CD4-positive, CD25-positive, alpha-beta regulatory T cell (primary cell): Measurements from ENCODE around the gene MED13L. TPM values are rescaled to one million over a fixed set of nuclear protein-coding genes. Genes with fewer than 3 reads are reported as not detected.

Source experiments
- ATAC-seq, 2 donors: fragments of 150-1000 bp; cut with Tn5 transposase; one replicate each; pipeline ENCODE4 v1.10.0; 2021; ENCODE audit warnings: low read depth in 2 of 2, moderate number of reproducible peaks in 2 of 2, moderate library complexity in 1 of 2
- DNase-seq, 3 donors: peaks; one replicate each; pipeline versions ENCODE4 v3.0.0 to v3.0.0-alpha.2; 2012 to 2022; ENCODE audit warnings: mixed read lengths in 1 of 3
- H3K27ac ChIP-seq: one replicate; pipeline ENCODE4 v1.7.0; 2013; ENCODE audit warnings: mild to moderate bottlenecking, low read length; ENCODE audit not compliant: insufficient read depth, poor library complexity, severe bottlenecking
- H3K27me3 ChIP-seq: one replicate; pipeline ENCODE4 v1.7.0; 2013; ENCODE audit warnings: low read length; ENCODE audit not compliant: control insufficient read depth, insufficient read depth
- H3K36me3 ChIP-seq: one replicate; pipeline ENCODE4 v1.7.0; 2013; ENCODE audit warnings: mild to moderate bottlenecking, low read length, moderate library complexity; ENCODE audit not compliant: control insufficient read depth, insufficient read depth
- H3K4me1 ChIP-seq: 2 replicates; pipeline ENCODE4 v1.7.0; 2013; ENCODE audit warnings: mild to moderate bottlenecking, low read length; ENCODE audit not compliant: insufficient read depth, control insufficient read depth, poor library complexity, severe bottlenecking
- H3K4me3 ChIP-seq: one replicate; pipeline ENCODE4 v1.7.0; 2013; ENCODE audit warnings: low read depth, mild to moderate bottlenecking, low read length, moderate library complexity
- H3K9me3 ChIP-seq, 2 experiments: 1 replicate in 1 of 2; 2 replicates in 1 of 2; pipeline ENCODE4 v1.7.0; 2013; ENCODE audit warnings: low read length in 2 of 2, mild to moderate bottlenecking in 1 of 2, moderate library complexity in 1 of 2; ENCODE audit not compliant: control insufficient read depth in 2 of 2
- H3K27ac Mint-ChIP-seq, 3 donors: one replicate each; pipeline ENCODE4 v1.8.0; 2020 to 2022; ENCODE audit warnings: mild to moderate bottlenecking in 3 of 3, mixed read lengths in 3 of 3, moderate library complexity in 2 of 3
- H3K27me3 Mint-ChIP-seq: one replicate; pipeline ENCODE4 v1.8.0; 2022; ENCODE audit warnings: mild to moderate bottlenecking, mixed read lengths
- H3K36me3 Mint-ChIP-seq: one replicate; pipeline ENCODE4 v1.8.0; 2020; ENCODE audit warnings: mixed read lengths
- H3K4me1 Mint-ChIP-seq, 4 donors: one replicate each; pipeline ENCODE4 v1.8.0; 2020 to 2022; ENCODE audit warnings: mixed read lengths in 4 of 4, mild to moderate bottlenecking in 1 of 4
- H3K4me3 Mint-ChIP-seq, 4 donors: one replicate each; pipeline ENCODE4 v1.8.0; 2020 to 2022; ENCODE audit warnings: mild to moderate bottlenecking in 4 of 4, mixed read lengths in 4 of 4, moderate library complexity in 3 of 4
- H3K9me3 Mint-ChIP-seq, 7 donors: one replicate each; pipeline ENCODE4 v1.8.0; 2020 to 2022; ENCODE audit warnings: mixed read lengths in 7 of 7, mild to moderate bottlenecking in 3 of 7, moderate library complexity in 2 of 7
- polyA plus RNA-seq, 4 donors: library from polyadenylated mRNA; unstranded; fragments of 300-500 nt; fragmentation: Illumina TruSeq; gene quantifications; one replicate each; pipeline ENCODE4 v1.2.3, GENCODE V29; 2021
- total RNA-seq: library from RNA; stranded (reverse); gene quantifications from one replicate; pipeline ENCODE4 v1.2.3, GENCODE V29; 2022

Gene MED13L
- total and polyA plus RNA-seq, 5 donors from 2014 or later, result 4.5 to 179 (median 7.0) TPM

GRCh38 chr12:116011217-116011616 lies 266.3 kb downstream of the MED13L start:
- H3K4me1 Mint-ChIP-seq, result peaks cover 0 to 8% (median 1%) of the 10 kb centered on the region in 4 donors
- H3K4me3 ChIP-seq, result no peak overlapping the region
- peaks cover 82% of the 10 kb centered on the region for H3K36me3 ChIP-seq
- H3K9me3 Mint-ChIP-seq, result no peaks in the 10 kb centered on the region
- ATAC-seq, result no peak
- no peaks in the 10 kb centered on the region for H3K27me3 Mint-ChIP-seq
- H3K27me3 ChIP-seq, result no peaks in the 10 kb centered on the region
- no peak for DNase-seq
- no peak overlapping the region for H3K27ac ChIP-seq
- H3K4me1 ChIP-seq, result no peaks in the 10 kb centered on the region
- H3K9me3 ChIP-seq, result no peaks in the 10 kb centered on the region
- peak overlapping the region in 1 of 3 donors; percentile 1 for H3K27ac Mint-ChIP-seq
- H3K36me3 Mint-ChIP-seq, result peaks cover 58% of the 10 kb centered on the region
- H3K4me3 Mint-ChIP-seq, result peak overlapping the region in 1 of 4 donors; percentile 58

DNA sequence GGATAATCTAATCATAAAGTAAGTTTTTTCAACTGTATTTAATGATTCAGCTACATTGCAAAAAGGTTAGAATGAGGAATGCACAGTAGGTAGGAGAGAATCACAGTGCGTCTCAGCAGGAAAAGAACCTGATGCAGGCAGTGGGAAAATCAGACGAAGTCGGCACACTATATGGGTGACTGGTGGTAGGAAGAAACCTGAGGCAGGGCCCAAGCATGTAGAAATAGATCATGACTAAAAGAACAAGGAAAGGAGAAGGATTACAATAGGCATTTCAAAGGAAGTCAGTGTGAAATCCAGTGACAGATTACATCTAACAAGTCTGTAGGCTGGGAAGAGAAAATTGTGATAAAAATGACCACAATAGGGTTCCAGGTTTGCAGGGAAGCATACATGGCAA lies 267.0 kb downstream of the MED13L start:
- Histone ChIP-seq H3K4me1 (no peaks in the 10 kb centered on the region), H3K36me3 (peaks cover 89% of the 10 kb centered on the region), H3K27ac (no peak overlapping the region), H3K9me3 (no peaks in the 10 kb centered on the region), H3K27me3 (no peaks in the 10 kb centered on the region), H3K4me3 (no peak overlapping the region)
- Mint-ChIP-seq H3K4me1 (peaks cover 0 to 7% (median 3%) of the 10 kb centered on the region in 4 donors), H3K9me3 (no peaks in the 10 kb centered on the region), H3K27me3 (no peaks in the 10 kb centered on the region), H3K27ac (peak overlapping the region in 1 of 3 donors; percentile 37), H3K36me3 (peaks cover 61% of the 10 kb centered on the region), H3K4me3 (no peak overlapping the region)
- DNase-seq, result no peak
- ATAC-seq, result no peak

DNA sequence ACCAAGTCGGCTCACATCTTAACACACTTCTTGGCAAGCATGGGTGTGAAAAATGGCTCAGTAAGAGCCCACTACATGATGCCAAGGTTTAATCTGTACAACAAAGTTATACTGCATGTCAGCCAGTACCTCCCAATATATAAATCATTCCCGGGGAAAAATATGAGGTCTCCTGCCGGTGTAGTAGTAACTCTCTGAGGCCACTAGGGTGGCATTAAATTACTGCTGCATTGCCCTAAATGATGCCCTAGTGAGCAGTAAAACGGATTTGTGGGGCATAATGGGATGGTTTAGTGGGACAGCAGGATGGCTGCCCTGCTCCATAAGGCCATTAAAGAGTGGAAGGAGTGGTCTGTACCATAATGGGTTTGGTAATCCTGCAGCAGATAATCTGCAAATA lies 267.7 kb downstream of the MED13L start:
- H3K27me3 Mint-ChIP-seq, result no peaks in the 10 kb centered on the region
- H3K4me3 Mint-ChIP-seq, result no peak overlapping the region
- ATAC-seq, result no peak
- H3K4me1 Mint-ChIP-seq, result peaks cover 0 to 6% (median 3%) of the 10 kb centered on the region in 4 donors
- Histone ChIP-seq H3K36me3 (peaks cover 88% of the 10 kb centered on the region), H3K4me3 (no peak overlapping the region), H3K27me3 (no peaks in the 10 kb centered on the region), H3K9me3 (no peaks in the 10 kb centered on the region), H3K4me1 (no peaks in the 10 kb centered on the region), H3K27ac (no peak overlapping the region)
- no peak for DNase-seq
- H3K9me3 Mint-ChIP-seq, result no peaks in the 10 kb centered on the region
- H3K36me3 Mint-ChIP-seq, result peaks cover 59% of the 10 kb centered on the region
- H3K27ac Mint-ChIP-seq, result peak overlapping the region in 1 of 3 donors; percentile 42

GRCh38 chr12:116006141-116006540 lies 271.4 kb downstream of the MED13L start:
- H3K27me3 Mint-ChIP-seq, result no peaks in the 10 kb centered on the region
- no peaks in the 10 kb centered on the region for H3K9me3 Mint-ChIP-seq
- peaks cover 45% of the 10 kb centered on the region for H3K36me3 Mint-ChIP-seq
- H3K9me3 ChIP-seq, result no peaks in the 10 kb centered on the region
- DNase-seq (no peak), ATAC-seq (no peak)
- H3K4me1 ChIP-seq, result no peaks in the 10 kb centered on the region
- H3K27ac Mint-ChIP-seq, result no peak overlapping the region
- no peaks in the 10 kb centered on the region for H3K27me3 ChIP-seq
- H3K4me3 ChIP-seq, result no peak overlapping the region
- H3K27ac ChIP-seq, result no peak overlapping the region
- no peak overlapping the region for H3K4me3 Mint-ChIP-seq
- peaks cover 0 to 10% (median 2%) of the 10 kb centered on the region in 4 donors for H3K4me1 Mint-ChIP-seq
- peaks cover 87% of the 10 kb centered on the region for H3K36me3 ChIP-seq

DNA sequence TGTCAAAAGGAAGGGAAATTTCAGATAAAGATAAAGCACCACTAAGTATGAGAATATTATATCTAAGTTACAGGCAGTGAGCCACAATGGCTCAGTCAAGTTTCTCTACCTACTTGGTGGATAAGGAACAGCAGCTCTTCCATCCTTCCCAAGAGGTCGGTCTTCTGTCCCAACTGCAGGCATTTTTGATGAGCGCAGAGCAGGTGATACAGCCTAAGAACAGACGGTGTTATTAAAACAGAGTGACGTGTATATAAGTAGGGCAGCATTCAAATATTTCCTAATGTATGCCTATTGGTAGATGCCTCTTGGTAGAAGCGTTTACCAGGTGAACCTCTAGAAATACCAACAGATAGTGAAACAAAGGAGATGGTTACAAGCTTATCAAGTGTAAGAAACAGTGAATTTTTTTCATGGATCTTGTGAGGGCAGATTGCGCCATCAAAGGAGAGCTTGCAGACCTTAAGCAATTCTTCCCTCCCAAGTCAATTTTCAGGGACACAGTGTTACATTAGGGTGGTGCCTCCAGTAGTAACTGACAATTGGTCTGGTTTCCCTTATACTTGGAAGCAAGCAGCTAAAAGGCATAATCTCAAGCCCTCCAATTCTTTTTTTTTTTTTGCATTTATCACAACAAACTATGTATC lies 274.5 kb downstream of the MED13L start:
- peaks cover 58% of the 10 kb centered on the region for H3K36me3 ChIP-seq
- H3K27me3 ChIP-seq, result no peaks in the 10 kb centered on the region
- Mint-ChIP-seq H3K27me3 (no peaks in the 10 kb centered on the region), H3K27ac (peak overlapping the region in 1 of 3 donors; percentile 54), H3K4me3 (no peak overlapping the region), H3K9me3 (no peaks in the 10 kb centered on the region), H3K36me3 (peaks cover 27% of the 10 kb centered on the region), H3K4me1 (peaks cover 0 to 20% (median 6%) of the 10 kb centered on the region in 4 donors)
- no peak overlapping the region for H3K27ac ChIP-seq
- no peak for DNase-seq
- no peaks in the 10 kb centered on the region for H3K9me3 ChIP-seq
- no peak overlapping the region for H3K4me3 ChIP-seq
- no peak for ATAC-seq
- no peaks in the 10 kb centered on the region for H3K4me1 ChIP-seq

DNA sequence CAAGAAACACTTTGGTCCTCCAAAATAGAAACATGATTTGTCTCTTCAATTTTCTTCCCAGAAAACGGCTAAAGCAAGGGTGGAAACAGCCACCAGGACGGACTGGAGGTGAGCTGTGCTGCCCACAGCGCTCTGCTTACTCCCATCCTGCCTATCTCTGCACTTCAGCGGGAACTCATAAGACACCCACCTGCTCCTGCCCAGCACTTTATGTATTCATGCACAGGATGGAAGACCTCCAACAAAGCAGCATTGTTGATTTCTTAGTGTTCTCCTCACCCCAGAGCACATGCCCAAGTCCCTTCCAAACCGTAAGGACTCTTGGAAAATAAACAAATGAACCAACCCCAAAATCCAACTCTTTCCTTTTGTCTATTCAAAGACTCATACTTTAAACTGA lies 277.2 kb downstream of the MED13L start:
- ATAC-seq, result no peak
- DNase-seq, result no peak
- Histone ChIP-seq H3K36me3 (peaks cover 50% of the 10 kb centered on the region), H3K27me3 (no peaks in the 10 kb centered on the region), H3K27ac (no peak overlapping the region), H3K9me3 (no peaks in the 10 kb centered on the region), H3K4me3 (no peak overlapping the region), H3K4me1 (no peaks in the 10 kb centered on the region)
- Mint-ChIP-seq H3K27me3 (no peaks in the 10 kb centered on the region), H3K4me3 (no peak overlapping the region), H3K4me1 (peaks cover 0 to 14% (median 6%) of the 10 kb centered on the region in 4 donors), H3K27ac (peak overlapping the region in 1 of 3 donors; percentile 11), H3K36me3 (peaks cover 22% of the 10 kb centered on the region), H3K9me3 (no peaks in the 10 kb centered on the region)

GRCh38 chr12:115999582-115999981 lies 277.9 kb downstream of the MED13L start:
- Histone ChIP-seq H3K4me3 (no peak overlapping the region), H3K4me1 (no peaks in the 10 kb centered on the region), H3K27ac (no peak overlapping the region), H3K36me3 (peaks cover 53% of the 10 kb centered on the region), H3K9me3 (no peaks in the 10 kb centered on the region), H3K27me3 (no peaks in the 10 kb centered on the region)
- ATAC-seq (no peak), DNase-seq (no peak)
- Mint-ChIP-seq H3K4me3 (no peak overlapping the region), H3K27me3 (no peaks in the 10 kb centered on the region), H3K9me3 (no peaks in the 10 kb centered on the region), H3K36me3 (peaks cover 28% of the 10 kb centered on the region), H3K27ac (peak overlapping the region in 1 of 3 donors; percentile 11), H3K4me1 (peaks cover 0 to 14% (median 6%) of the 10 kb centered on the region in 4 donors)
